Measurements from ENCODE around the gene MT1M. TPM values are rescaled to one million over a fixed set of nuclear protein-coding genes. Genes with fewer than 3 reads are reported as not detected.
A peak's percentile ranks its signal among the peaks of the same experiment; 100 is the strongest.

The MT1M gene
- total RNA-seq, 2 donors from 2014 or later, result 5.2 to 9.9 TPM

DNA sequence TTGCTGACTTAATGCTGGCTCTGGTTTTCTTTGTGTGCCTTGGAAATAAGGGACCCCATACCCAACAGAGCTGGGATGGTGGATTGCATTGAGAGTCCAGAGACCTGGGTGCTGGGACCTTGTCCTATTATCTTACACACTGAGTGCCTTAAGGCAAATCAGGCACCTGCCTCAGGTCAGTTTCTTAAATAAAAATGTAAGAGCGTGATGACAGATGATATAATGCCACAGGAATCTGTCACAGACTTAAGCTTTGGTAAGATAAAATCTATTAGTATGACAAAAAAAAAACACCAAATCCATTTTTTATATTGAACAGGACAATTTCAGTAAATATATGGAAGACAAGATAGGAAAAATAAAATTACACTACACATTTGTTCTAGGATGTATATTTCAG is 7.6 kb downstream of the MT1M start:
- no peak overlapping the region for H3K27ac ChIP-seq
- no peaks in the 10 kb centered on the region for H3K36me3 ChIP-seq
- H3K9me3 ChIP-seq, result no peaks in the 10 kb centered on the region
- H3K27me3 ChIP-seq, result no peaks in the 10 kb centered on the region
- no peak for DNase-seq (ENCODE audit: low spot score)
- peaks cover 0 to 32% of the 10 kb centered on the region in 2 donors for H3K4me1 ChIP-seq
- TF ChIP-seq, protein P1, sequence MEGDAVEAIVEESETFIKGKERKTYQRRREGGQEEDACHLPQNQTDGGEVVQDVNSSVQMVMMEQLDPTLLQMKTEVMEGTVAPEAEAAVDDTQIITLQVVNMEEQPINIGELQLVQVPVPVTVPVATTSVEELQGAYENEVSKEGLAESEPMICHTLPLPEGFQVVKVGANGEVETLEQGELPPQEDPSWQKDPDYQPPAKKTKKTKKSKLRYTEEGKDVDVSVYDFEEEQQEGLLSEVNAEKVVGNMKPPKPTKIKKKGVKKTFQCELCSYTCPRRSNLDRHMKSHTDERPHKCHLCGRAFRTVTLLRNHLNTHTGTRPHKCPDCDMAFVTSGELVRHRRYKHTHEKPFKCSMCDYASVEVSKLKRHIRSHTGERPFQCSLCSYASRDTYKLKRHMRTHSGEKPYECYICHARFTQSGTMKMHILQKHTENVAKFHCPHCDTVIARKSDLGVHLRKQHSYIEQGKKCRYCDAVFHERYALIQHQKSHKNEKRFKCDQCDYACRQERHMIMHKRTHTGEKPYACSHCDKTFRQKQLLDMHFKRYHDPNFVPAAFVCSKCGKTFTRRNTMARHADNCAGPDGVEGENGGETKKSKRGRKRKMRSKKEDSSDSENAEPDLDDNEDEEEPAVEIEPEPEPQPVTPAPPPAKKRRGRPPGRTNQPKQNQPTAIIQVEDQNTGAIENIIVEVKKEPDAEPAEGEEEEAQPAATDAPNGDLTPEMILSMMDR (IDR thresholded peaks at IDR 0.05), result no peak
- H3K4me3 ChIP-seq, result no peak overlapping the region

GRCh38 chr16:56641166-56641565 is 8.7 kb downstream of the MT1M start:
- no peak overlapping the region for H3K4me3 ChIP-seq
- peaks cover 0 to 26% of the 10 kb centered on the region in 2 donors for H3K4me1 ChIP-seq
- DNase-seq (ENCODE audit: low spot score), result no peak
- H3K9me3 ChIP-seq, result no peaks in the 10 kb centered on the region
- no peaks in the 10 kb centered on the region for H3K27me3 ChIP-seq
- H3K36me3 ChIP-seq, result no peaks in the 10 kb centered on the region
- TF ChIP-seq, protein P1 (IDR thresholded peaks at IDR 0.05), result no peak
- H3K27ac ChIP-seq, result no peak overlapping the region

DNA sequence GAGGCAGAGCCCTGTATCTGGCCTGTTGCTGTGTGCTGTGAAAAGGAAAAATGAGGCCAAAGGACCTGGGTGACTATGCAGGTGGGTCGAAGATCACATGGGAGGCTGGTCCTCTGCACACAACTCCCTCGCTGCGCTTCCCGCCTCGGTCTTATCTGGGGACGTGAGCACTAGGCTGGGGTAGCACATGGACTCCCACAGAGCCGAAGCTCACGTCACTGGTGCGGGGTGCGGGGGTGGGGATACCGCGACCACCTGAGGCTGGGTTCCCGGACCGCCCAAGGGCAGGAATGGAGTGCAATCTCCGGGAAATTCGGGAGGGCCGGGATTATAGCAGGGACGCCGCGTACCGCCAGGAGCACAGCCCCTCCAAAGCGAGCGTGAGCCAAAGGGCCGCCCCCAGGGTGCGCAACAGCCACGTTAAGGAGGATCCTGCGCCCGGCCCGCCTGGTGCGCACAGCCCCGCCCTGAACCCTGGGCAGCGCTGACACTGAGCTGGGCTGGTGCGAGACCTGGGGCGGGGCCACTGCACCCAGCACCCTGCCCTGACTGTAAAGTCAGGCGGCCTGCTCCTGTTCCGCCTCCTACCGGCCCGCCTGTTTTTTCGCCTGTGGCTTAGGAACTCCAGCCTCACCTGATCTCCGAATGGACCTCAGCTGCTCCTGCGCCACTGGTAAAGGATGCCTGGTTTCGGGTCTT is 10.8 kb downstream of the MT1M start:
- H3K4me3 ChIP-seq, result peak overlapping the region; percentile 13 to 50
- H3K4me1 ChIP-seq, result peaks cover 0 to 20% of the 10 kb centered on the region in 2 donors
- H3K36me3 ChIP-seq, result no peaks in the 10 kb centered on the region
- no peaks in the 10 kb centered on the region for H3K27me3 ChIP-seq
- DNase-seq (ENCODE audit: low spot score), result peak; percentile 78
- H3K27ac ChIP-seq, result peak overlapping the region in 1 of 2 donors; percentile 44
- no peaks in the 10 kb centered on the region for H3K9me3 ChIP-seq
- TF ChIP-seq, protein P1 (IDR thresholded peaks at IDR 0.05), result peak in 1 of 2 donors; percentile 71

- TF ChIP-seq, protein P1 (IDR thresholded peaks at IDR 0.05), result peak in 1 of 2 donors; percentile 1
- Histone ChIP-seq H3K9me3 (no peaks in the 10 kb centered on the region), H3K27ac (peak overlapping the region in 1 of 2 donors; percentile 44), H3K4me1 (peaks cover 0 to 14% of the 10 kb centered on the region in 2 donors), H3K36me3 (no peaks in the 10 kb centered on the region), H3K27me3 (no peaks in the 10 kb centered on the region), H3K4me3 (peak overlapping the region in 1 of 2 donors; percentile 50)
- no peak for DNase-seq (ENCODE audit: low spot score)
These were observed 11.4 kb downstream of the MT1M start for GRCh38 chr16:56643833-56644232.

- Histone ChIP-seq H3K27ac (no peak overlapping the region), H3K4me1 (peaks cover 0 to 10% of the 10 kb centered on the region in 2 donors), H3K9me3 (no peaks in the 10 kb centered on the region), H3K27me3 (no peaks in the 10 kb centered on the region), H3K4me3 (no peak overlapping the region), H3K36me3 (no peaks in the 10 kb centered on the region)
- no peak for DNase-seq (ENCODE audit: low spot score)
- TF ChIP-seq, protein P1 (IDR thresholded peaks at IDR 0.05), result no peak
These were observed 12.9 kb downstream of the MT1M start for GRCh38 chr16:56645311-56645710.

GRCh38 chr16:56645838-56646237 is 13.4 kb downstream of the MT1M start:
- Histone ChIP-seq H3K27me3 (no peaks in the 10 kb centered on the region), H3K36me3 (no peaks in the 10 kb centered on the region), H3K9me3 (no peaks in the 10 kb centered on the region), H3K4me1 (peaks cover 0 to 10% of the 10 kb centered on the region in 2 donors), H3K27ac (no peak overlapping the region), H3K4me3 (no peak overlapping the region)
- DNase-seq (ENCODE audit: low spot score), result no peak
- TF ChIP-seq, protein P1 (IDR thresholded peaks at IDR 0.05), result no peak
